Mucosa of stomach (tissue), 1 donor: ENCODE measurements around the gene CDC26.

Experiments
- H3K27me3 ChIP-seq: one replicate; pipeline ENCODE4 v1.7.0; 2013; ENCODE audit warnings: mild to moderate bottlenecking, low read length; ENCODE audit not compliant: control insufficient read depth, insufficient read depth
- H3K36me3 ChIP-seq: one replicate; pipeline ENCODE4 v1.7.0; 2013; ENCODE audit warnings: low read length; ENCODE audit not compliant: control insufficient read depth, insufficient read depth
- H3K4me1 ChIP-seq: one replicate; pipeline ENCODE4 v1.7.0; 2013; ENCODE audit warnings: mild to moderate bottlenecking, low read length; ENCODE audit not compliant: control insufficient read depth, insufficient read depth
- H3K4me3 ChIP-seq: one replicate; pipeline ENCODE4 v1.7.0; 2013; ENCODE audit warnings: low read length
- H3K9ac ChIP-seq: one replicate; pipeline ENCODE4 v1.7.0; 2013; ENCODE audit warnings: mild to moderate bottlenecking, low read length, moderate library complexity
- H3K9me3 ChIP-seq: one replicate; pipeline ENCODE4 v1.7.0; 2013; ENCODE audit warnings: mild to moderate bottlenecking, low read length, moderate library complexity; ENCODE audit not compliant: control insufficient read depth
- donor health status: Pancreatic carcinoma.

The CDC26 gene

DNA sequence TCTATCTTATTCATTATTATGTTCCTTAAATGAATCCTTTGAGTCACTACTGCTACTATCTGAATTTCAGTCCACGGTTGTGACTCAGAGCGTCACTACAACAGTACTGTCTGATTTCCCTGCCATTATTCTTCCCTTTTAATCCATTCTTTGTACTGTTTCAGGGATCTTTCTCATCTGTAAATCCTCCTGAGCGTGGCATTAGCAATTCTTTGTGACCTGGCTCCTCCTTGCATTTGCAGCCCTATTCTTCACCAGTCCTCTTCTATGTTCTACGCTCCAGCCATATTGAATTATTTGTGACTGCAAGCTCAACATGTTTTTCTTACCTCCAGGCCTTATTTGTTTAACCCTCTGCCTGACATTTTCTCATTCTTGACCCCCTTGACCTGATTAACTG is 6.0 kb upstream of the CDC26 start:
- Histone ChIP-seq H3K9me3 (no peaks in the 10 kb centered on the region), H3K4me1 (peaks cover 1% of the 10 kb centered on the region), H3K9ac (no peak overlapping the region), H3K4me3 (no peak overlapping the region), H3K36me3 (peaks cover 10% of the 10 kb centered on the region), H3K27me3 (no peaks in the 10 kb centered on the region)

DNA sequence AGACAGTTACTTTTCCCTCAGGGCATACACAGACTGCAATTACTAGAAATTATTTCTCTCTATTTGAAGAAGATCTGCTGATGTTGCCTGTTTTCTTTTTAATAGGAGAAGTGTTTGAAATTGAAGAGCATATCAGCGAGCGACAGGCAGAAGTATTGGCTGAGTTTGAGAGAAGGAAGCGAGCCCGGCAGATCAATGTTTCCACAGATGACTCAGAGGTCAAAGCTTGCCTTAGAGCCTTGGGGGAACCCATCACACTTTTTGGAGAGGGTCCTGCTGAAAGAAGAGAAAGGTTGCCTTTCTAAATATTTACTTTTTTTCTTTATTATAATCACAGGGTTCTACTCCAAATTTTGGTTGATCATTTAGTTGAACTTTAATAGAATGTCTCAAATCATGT is 3.5 kb upstream of the CDC26 start:
- no peak overlapping the region for H3K9ac ChIP-seq
- peaks cover 7% of the 10 kb centered on the region for H3K4me1 ChIP-seq
- H3K36me3 ChIP-seq: peaks cover 10% of the 10 kb centered on the region
- H3K9me3 ChIP-seq: no peaks in the 10 kb centered on the region
- no peak overlapping the region for H3K4me3 ChIP-seq
- no peaks in the 10 kb centered on the region for H3K27me3 ChIP-seq

DNA sequence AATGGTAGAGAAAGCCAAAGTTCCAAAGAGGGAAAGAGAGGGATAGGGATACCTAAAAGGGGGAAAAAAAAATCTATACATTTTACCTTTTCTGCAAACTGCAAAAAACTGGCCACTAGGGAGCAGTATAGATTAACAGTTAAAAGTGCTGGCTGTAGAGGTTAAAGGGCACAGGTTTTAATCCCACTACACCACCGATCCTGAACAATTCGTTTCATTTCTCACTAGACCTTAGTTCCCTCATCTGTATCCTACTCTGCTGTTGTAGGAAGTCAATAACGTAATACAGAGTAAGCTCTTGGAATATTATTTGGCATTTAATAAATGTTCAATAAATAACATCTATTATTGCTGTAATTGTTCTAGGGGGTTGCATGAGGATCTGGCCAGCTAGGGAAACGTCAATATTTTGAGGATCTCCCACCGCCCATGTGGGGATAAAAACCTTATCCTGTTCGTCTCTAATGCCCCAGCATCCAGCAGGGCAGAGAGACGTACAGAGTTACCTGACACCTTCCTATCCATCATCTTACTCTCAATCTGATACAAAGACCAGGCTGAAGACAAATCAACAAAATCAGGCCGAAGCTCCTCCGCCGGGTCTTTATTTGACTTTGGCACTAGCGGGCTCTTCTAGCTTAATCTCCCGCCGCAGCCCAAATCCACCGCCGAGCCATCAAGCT is 757 bp downstream of the CDC26 start:
- H3K9me3 ChIP-seq: no peaks in the 10 kb centered on the region
- peak overlapping the region; percentile 91 for H3K9ac ChIP-seq
- peak overlapping the region; percentile 95 for H3K4me3 ChIP-seq
- peaks cover 7% of the 10 kb centered on the region for H3K4me1 ChIP-seq
- peaks cover 3% of the 10 kb centered on the region for H3K36me3 ChIP-seq
- H3K27me3 ChIP-seq: no peaks in the 10 kb centered on the region

DNA sequence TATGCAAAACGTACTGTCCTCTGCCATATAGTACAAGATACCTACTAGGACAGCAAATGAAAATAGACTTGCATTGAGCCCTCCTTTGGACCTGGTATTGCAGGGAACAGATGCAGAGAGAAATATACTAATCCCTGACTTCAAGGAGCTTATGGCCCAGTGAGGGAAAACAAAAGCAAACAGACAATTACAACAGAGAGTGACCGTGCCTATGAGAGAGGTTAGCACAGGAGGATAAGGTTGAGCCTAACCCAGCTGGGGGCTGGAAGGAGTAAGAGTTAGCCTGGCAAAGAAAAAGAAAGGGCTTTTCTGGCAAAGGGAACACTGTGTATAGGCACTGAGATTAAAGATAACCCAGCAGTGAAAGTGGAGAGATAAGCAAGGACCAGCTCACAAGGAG is 5.5 kb downstream of the CDC26 start:
- Histone ChIP-seq H3K4me1 (no peaks in the 10 kb centered on the region), H3K9me3 (no peaks in the 10 kb centered on the region), H3K9ac (no peak overlapping the region), H3K27me3 (no peaks in the 10 kb centered on the region), H3K36me3 (peaks cover 3% of the 10 kb centered on the region), H3K4me3 (no peak overlapping the region)

DNA sequence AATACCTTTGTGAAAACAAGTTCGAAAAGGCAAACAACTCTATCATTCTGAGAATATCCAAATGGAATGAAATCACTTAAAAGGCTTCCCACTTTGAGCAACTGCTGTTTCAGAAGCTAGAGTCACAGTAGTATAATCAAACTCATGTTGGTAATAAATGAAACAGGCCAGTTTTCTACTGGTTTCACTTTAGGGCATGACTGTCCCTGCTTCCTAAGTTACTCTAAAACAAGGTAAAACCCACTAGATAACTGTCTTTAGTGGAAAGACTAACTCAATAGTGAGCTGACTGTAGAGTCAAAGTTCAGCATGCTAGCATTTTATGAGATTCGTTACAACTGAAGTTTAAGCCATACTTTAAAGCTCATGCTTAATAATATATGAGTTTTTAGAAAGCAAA is 6.0 kb downstream of the CDC26 start:
- no peaks in the 10 kb centered on the region for H3K4me1 ChIP-seq
- no peak overlapping the region for H3K9ac ChIP-seq
- no peaks in the 10 kb centered on the region for H3K27me3 ChIP-seq
- no peak overlapping the region for H3K4me3 ChIP-seq
- H3K9me3 ChIP-seq: no peaks in the 10 kb centered on the region
- H3K36me3 ChIP-seq: peaks cover 3% of the 10 kb centered on the region

DNA sequence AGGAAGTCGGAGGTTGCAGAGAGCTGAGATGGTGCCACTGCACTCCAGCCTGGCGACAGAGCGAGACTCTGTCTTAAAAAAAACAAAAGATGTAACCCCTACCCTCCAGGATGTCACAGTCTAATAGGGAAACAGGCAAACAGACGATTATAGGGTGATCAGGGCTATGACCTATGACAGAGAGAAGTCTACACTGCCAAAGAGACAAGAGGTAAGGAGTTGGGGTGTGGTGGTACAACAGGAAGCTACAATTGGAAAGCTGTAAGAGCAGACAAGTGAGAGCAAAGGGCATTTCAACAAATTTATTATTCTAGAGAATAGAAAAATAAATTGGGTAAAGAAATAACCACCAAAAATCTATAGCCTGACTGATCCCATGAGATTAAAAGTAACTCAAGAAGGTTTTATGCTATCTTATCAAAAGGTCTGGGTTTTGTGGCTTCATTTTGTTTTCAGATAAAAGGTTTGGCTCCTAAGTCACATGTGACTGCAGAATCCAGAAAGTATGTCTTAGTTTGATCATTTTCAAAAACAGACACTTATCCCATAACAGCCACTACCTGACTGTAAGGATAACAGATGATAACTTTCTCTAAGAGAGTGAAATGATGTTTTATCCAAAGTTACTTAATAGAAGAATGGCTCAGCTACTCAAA is 7.3 kb downstream of the CDC26 start:
- Histone ChIP-seq H3K4me1 (no peaks in the 10 kb centered on the region), H3K9ac (no peak overlapping the region), H3K4me3 (no peak overlapping the region), H3K36me3 (peaks cover 3% of the 10 kb centered on the region), H3K9me3 (no peaks in the 10 kb centered on the region), H3K27me3 (no peaks in the 10 kb centered on the region)

DNA sequence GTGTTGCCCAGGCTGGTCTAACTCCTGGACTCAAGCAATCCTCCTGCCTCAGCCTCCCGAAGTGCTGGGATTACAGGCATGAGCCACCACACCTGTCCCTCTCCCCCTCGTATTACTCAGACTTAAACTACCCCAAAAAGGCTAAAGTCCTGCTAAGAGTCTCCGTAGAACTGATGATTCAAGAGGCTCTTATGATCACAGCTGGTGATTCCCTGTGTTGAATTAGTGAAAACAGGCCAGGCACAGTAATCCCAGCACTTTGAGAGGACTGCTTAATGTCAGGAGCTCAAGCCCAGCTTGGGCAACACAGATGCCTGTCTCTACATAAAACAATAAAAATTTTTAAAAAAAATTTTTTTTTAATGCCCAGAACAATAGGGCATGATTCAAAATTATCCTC is 9.2 kb downstream of the CDC26 start:
- no peak overlapping the region for H3K9ac ChIP-seq
- H3K9me3 ChIP-seq: no peaks in the 10 kb centered on the region
- H3K36me3 ChIP-seq: peaks cover 3% of the 10 kb centered on the region
- no peaks in the 10 kb centered on the region for H3K4me1 ChIP-seq
- H3K27me3 ChIP-seq: no peaks in the 10 kb centered on the region
- H3K4me3 ChIP-seq: no peak overlapping the region

DNA sequence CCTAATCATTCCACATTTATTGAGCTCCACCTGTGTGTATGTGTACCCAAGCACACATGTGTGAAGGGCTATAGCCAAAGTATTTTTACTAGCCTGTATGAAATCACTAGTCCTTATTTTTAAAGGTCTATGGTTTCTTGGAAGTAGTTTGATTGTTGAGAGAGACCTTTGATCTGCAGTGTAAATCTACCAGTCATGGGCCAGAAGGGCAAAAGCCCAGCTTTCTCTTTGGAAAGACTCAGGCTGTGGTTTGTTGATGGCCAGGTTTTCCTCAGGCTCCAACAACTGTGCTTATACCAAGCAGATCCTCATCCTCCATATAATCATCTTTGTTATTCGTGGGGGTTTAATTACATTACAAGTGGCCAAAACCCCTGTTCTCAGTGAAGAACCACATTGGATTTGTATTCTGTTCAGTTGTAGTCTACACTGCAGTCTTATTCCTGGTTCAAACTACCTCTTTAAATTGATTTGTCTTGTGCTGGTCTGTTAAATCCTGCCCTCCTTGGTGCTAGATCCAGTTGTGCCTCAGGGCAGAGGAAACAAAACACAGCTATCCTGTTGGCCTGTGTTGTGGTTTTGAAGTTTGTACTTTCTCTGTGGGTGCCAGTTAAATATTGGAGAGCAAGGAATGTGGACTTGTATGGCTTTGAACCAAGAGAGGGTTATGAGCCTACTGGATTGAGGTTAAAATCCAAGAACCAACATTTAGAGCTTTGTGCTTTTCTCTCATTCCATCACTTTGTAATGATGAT is 13.3 kb downstream of the CDC26 start:
- no peak overlapping the region for H3K9ac ChIP-seq
- no peak overlapping the region for H3K4me3 ChIP-seq
- no peaks in the 10 kb centered on the region for H3K36me3 ChIP-seq
- no peaks in the 10 kb centered on the region for H3K27me3 ChIP-seq
- H3K9me3 ChIP-seq: no peaks in the 10 kb centered on the region
- peaks cover 4% of the 10 kb centered on the region for H3K4me1 ChIP-seq

DNA sequence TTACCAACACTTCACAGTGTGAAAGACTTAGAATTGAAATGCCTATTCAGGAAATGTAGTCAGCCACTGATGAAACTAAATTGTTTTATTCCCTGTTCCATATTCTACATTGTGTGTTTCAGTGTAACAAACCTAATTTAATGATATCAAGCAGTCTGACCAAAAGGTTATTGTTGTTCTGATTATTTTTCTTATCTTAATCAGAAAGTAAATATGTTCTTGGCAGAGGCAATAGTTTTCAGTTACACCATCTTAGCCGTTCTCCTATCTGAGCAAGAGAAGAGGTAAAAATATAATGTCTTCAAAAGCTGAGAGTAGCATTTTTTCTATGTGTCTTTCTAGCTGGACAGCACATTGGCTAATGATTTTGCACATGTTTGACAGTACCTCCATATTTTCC is 17.1 kb downstream of the CDC26 start:
- no peaks in the 10 kb centered on the region for H3K27me3 ChIP-seq
- no peaks in the 10 kb centered on the region for H3K9me3 ChIP-seq
- H3K4me1 ChIP-seq: peaks cover 4% of the 10 kb centered on the region
- no peak overlapping the region for H3K4me3 ChIP-seq
- H3K36me3 ChIP-seq: no peaks in the 10 kb centered on the region
- H3K9ac ChIP-seq: no peak overlapping the region

DNA sequence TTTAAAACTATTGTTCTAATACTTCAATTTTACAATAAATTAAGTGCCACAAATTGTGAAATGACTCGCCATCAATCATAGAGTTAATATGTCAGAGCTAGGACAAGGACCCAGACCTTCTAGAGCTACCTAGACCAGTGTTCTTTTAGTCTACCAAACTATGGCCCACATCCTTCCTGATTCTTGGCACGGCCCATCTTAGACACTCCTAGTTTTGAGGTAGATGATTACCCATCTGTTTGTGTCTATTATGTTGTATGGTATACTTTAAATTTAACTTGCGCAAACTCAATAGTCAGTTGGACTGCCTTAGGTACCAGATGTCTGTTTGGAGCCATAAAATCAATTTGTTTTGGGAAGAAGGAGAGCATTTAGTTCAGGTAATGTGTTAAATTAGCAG is 17.5 kb downstream of the CDC26 start:
- no peak overlapping the region for H3K9ac ChIP-seq
- H3K27me3 ChIP-seq: no peaks in the 10 kb centered on the region
- H3K9me3 ChIP-seq: no peaks in the 10 kb centered on the region
- peaks cover 4% of the 10 kb centered on the region for H3K4me1 ChIP-seq
- no peaks in the 10 kb centered on the region for H3K36me3 ChIP-seq
- no peak overlapping the region for H3K4me3 ChIP-seq

DNA sequence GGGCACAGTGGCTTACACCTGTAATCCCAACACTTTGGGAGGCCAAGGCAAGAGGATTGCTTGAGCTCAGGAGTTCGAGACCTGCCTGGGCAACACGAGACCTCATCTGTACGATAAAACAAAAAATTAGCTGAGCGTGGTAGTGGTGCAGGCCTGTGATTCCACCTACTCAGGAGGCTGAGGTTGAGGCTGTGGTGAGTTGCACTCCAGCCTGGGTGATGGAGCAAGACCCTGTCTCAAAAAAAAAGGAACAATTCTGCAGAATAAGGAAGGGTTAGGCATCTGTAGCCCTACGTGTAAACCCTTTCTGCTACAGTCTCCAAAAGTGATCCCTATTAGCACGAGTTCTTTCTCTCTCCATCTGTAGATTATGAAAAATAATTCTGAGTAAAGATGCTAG is 19.9 kb downstream of the CDC26 start:
- H3K27me3 ChIP-seq: no peaks in the 10 kb centered on the region
- H3K4me1 ChIP-seq: peaks cover 4% of the 10 kb centered on the region
- no peaks in the 10 kb centered on the region for H3K36me3 ChIP-seq
- no peaks in the 10 kb centered on the region for H3K9me3 ChIP-seq
- no peak overlapping the region for H3K9ac ChIP-seq
- no peak overlapping the region for H3K4me3 ChIP-seq

DNA sequence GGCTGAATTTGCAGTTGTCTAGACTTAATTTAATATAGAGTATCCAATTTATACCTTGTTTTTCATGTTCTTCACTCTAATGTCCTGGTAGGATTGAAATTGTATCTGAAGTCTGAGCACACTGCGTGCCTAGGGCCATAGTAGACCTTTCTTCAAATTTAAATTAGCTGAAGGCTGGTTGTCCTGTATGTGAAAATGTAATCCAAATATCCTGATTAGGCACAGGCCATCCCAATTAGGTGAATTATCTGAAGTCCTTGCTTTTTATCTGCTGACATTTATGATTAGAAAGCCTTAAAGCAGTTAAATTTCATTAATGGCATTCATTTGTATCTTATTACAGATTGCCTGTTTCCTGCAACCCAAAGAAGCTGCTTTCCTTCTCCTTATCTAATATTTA is 20.4 kb downstream of the CDC26 start:
- H3K4me3 ChIP-seq: no peak overlapping the region
- H3K4me1 ChIP-seq: peaks cover 4% of the 10 kb centered on the region
- no peaks in the 10 kb centered on the region for H3K27me3 ChIP-seq
- H3K9me3 ChIP-seq: no peaks in the 10 kb centered on the region
- H3K36me3 ChIP-seq: no peaks in the 10 kb centered on the region
- H3K9ac ChIP-seq: no peak overlapping the region
